Renal pelvis (tissue), 4 donors: Measurements from ENCODE around the gene AKR1E2. TPM values are rescaled to one million over a fixed set of nuclear protein-coding genes. Genes with fewer than 3 reads are reported as not detected.
A peak's percentile ranks its signal among the peaks of the same experiment; 100 is the strongest.

Experiments
- DNase-seq: peaks from one replicate; pipeline ENCODE4 v3.0.0-alpha.2; 2013
- polyA plus RNA-seq, 3 donors: library from polyadenylated mRNA; unstranded; fragments of 120-200 nt; gene quantifications; one replicate each; pipeline ENCODE4 v1.2.1, GENCODE V29; 2013; ENCODE audit not compliant: insufficient read length in 3 of 3

AKR1E2 gene
- polyA plus RNA-seq, 3 donors: 4.8 to 11.4 (median 7.9) TPM

DNA sequence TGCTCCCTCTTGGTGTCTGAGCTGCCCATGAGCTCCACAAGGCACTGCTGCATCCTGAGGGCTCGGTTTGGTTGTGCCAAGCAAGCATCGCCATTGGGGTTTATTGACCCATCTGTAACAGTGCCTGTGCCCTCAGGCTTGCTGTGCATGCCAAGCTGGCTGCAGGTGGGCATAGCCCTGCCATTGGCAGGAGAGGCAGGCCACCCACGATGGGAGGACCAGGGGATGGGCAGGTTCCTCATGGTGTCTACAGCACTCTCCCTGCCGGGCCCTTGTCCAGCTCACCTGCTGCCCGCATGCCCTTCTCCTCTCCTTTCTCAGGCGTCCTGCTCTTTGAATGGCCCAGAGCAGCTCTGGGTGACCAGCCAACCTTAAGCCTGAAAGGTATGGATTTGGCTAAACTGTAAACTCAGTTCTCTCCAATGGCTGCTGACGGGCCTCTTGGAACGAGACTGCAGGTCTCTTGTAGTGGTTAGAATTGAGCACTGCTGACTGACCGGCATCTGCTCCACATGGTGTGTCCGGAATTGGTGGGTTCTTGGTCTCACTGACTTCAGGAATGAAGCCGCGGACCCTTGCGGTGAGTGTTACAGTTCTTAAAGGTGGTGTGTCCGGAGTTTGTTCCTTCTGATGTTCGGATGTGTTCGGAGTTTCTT, 17.6 kb downstream of the AKR1E2 start:
- no peak for DNase-seq

DNA sequence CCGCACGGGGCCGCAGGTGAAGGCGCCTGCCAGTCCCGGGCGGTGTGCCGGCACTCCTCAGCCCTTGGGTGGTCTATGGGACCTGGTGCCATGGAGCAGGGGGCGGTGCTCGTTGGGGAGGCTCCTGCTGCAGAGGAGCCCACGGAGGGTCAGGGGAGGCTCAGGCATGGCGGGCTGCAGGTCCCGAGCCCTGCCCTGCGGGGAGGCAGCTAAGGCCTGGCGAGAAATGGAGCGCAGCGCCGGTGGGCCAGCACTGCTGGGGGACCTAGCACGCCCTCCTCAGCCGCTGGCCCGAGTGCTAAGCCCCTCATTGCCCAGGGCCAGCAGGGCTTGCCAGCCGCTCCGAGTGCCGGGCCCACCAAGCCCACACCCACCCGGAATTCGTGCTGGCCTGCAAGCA, 18.9 kb downstream of the AKR1E2 start:
- no peak for DNase-seq

- DNase-seq: no peak
Observed at GRCh38 chr10:4845766-4846165, 19.8 kb downstream of the AKR1E2 start.

- no peak for DNase-seq
Observed at GRCh38 chr10:4846775-4847174, 20.8 kb downstream of the AKR1E2 start.

DNA sequence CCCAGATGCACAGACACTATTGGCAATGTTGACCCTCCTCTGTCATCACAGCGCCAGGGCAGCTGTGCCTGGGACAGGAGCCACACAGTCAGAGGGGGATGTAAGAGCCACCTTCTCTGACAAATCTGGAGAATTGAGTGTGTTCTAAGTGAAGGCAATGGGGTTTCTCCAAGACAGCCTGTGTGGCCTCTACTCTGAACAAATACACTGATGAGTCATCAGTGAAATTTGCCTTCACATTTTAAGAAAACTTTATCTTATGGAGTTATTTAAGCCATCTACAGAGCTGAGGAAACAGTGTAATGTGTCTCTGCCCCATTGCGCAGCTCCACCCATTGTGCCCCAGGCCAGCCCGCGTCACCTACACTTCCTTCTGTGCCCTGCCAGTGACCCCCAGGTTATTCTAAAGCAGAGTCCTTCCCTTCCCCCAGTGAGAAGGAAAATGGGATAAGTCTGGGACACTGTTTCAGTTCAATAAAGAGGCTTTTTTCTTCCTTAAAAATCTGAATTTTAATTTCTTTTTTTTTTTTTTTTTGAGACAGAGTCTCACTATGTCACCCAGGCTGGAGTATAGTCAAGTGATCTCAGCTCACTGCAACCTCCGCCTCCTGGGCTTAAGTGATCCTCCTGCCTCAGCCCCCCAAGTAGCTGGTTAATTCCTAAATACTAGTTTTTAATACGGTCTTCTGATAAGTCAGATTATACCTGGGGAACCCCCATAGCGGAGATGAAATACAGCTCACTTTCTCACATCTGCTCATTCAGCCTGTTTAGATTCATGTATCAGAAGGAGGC, 21.8 kb downstream of the AKR1E2 start:
- no peak for DNase-seq

DNA sequence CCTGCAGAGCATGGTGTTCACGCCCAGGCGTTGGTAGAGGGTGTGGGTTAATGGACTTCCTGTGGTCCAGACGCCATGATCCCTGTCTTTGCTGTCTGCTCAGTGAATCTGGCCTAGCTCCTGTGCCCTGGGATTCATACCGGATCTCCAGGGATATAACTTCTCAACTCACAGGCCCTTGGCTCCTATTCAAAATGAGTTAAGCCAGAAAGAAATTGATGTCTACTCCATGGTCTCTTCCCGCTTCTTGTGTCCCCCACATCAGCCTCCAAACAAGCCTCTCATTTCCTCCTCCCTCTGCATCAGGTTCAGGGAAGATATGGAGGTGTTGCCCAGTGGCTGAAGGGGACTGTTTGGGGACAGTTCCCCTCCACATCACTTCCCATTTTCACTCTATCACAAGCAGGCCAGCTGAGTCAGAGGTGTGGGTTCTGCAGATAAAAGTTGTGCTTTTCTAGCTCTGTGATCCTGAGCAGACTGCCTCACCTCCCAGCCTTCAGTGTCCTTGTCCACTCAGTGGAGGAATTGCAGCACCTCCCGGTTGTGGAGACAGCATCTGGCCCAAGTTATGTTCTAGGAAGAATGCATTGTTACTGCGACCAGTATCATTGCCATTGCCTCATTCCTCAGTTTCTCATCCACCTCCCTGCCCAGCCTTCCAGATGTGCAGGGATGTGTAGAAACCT, 22.5 kb downstream of the AKR1E2 start:
- no peak for DNase-seq

- no peak for DNase-seq
Observed at GRCh38 chr10:4849042-4849402, 23.0 kb downstream of the AKR1E2 start.

DNA sequence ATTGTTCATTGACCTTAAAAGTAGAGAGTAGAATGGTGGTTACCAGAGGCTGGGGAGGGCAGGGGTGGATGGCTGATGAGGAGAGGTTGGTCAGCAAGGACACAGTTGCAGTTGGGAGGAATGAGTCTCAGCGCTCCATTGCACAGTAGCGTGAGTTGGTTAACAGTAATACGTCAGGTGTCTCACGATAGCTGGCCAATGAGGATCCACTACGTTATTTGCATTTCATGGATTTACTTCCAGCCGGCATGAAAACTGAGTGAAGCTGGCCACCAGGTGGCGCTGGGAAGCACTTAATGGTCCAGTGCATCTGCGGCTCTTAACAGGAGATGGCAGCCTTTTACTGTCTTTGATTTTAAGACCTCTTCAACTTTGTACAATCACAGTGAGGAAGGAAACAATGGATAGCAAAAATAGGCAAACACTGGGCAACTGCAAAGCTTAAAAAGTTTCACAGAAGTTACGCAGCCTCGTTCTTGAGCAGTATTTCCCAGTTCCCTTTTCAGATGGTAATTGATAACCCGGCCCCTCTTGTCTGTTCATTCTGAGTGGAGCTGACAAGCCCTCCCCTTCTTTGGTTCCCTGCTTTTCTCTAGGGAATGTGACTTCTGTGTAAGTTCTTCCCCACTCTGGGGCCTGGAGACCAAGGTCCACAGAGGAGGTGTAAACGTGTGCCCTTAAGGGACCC, 23.7 kb downstream of the AKR1E2 start:
- peak; percentile 90 for DNase-seq

DNA sequence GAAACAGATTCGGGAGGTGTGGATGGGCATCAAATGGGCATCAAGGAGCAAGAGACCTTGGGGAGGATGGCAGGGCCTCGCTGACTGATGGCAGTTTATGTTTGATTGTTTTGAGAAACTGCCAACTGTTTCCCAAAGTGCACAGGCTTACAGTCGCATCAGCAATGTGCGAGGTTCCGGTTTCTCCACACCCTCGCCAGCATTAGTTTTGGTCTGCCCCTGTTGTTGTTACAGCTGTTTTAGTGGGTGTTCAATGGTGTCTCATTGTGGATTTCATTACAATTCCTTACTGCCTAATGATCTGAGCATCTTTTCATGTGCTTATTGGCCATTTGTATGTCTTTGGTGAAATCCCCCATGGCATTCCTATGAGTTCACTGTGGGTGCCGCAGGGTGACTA, 24.4 kb downstream of the AKR1E2 start:
- no peak for DNase-seq

GRCh38 chr10:4851176-4851575, 25.2 kb downstream of the AKR1E2 start:
- DNase-seq: no peak

DNA sequence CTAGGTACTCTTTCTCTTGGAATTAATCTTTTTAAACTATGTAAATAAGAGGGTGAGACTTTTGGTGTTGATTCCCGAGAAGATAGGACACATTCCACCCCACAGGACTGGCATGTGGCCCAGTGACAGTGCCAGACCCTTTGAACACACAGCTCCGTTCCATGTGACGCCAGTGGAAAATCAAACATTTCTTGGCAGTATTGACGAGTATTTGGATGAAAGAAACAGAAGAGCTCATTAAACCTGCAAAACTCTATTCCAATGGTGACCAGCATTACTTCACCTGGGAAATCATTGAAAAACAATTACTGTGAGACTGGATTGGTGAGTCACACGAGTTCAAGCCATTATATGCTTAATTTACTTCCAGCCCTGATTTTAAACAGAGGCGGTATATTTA, 25.8 kb downstream of the AKR1E2 start:
- DNase-seq: no peak

GRCh38 chr10:4865945-4866661, 40.1 kb downstream of the AKR1E2 start:
- DNase-seq: no peak

DNA sequence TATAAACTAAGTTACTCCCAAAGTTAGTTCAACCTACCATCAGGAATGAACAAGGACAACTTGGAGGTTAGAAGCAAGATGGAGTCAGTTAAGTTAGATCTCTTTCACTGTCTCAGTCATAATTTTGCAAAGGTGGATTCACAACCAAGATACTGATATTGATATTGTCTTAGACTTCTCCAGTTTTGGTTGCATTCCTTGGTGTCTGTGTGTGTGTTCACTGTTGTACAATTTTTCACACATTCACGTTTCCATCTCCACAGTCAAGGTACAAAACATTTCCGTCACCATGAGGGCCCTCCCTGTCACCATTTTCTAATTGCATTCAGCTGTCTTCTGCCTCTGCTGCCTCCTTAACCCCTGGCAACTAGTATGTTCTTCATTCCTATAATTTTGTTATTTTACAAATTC, 41.1 kb downstream of the AKR1E2 start:
- no peak for DNase-seq

GRCh38 chr10:4867520-4868356, 41.7 kb downstream of the AKR1E2 start:
- DNase-seq: no peak

DNA sequence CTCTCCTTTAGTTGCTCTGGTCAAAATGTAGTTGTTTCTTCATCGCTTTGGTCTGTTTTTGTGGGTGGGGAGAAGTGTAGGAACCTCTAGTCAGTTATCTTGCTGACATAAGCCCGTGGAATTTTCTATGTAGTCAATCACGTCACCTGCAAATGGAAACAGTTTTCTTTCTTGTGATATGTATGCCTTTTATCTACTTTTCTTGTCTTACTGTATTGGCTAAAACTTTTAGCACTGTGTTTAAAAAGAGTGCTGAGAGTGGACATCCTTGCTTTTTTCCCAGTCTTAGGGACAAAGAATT, 42.3 kb downstream of the AKR1E2 start:
- DNase-seq: no peak

GRCh38 chr10:4882704-4883078, 56.7 kb downstream of the AKR1E2 start:
- no peak for DNase-seq

GRCh38 chr10:4883079-4883739, 57.2 kb downstream of the AKR1E2 start:
- no peak for DNase-seq

DNA sequence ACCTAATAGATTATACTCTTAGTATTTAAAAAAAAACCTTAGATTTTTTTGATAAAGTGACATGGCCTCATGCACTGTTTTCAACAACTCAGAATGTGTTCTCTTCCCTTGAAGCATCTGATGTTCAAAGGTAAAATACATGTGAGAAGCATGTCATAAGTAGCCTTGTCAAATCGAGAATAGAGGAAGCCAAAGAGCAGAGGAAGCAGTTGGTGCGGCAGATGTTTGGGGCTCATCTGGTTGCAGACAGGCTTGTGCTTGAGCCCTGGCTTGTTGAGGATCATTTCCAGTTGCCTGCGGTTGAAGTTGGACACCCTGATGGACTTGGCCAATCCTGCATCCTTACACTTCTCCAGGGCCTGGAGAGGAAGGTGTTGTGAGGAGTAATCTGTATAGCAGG, 59.2 kb downstream of the AKR1E2 start:
- DNase-seq: no peak

- DNase-seq: no peak
Observed at GRCh38 chr10:4887501-4887900, 61.5 kb downstream of the AKR1E2 start.

GRCh38 chr10:4888236-4888635, 62.2 kb downstream of the AKR1E2 start:
- DNase-seq: no peak

GRCh38 chr10:4889959-4890358, 64.0 kb downstream of the AKR1E2 start:
- DNase-seq: no peak
